Activated CD4-positive, alpha-beta T cell treated with anti-CD3 and anti-CD28 coated beads, Interleukin-2, amount 10 ng/mL, durations not matched to agents 24 days and 14 days (primary cell): ENCODE results near the gene GET3. TPM values are rescaled to one million over a fixed set of nuclear protein-coding genes. Genes with fewer than 3 reads are reported as not detected.
"Not testable (repeated sequence)": the region's sequence is repeated elsewhere in the genome, so short reads cannot be mapped to it uniquely, and the experiment has no call there.

Experiments used
- DNase-seq: peaks from one replicate; pipeline ENCODE4 v3.0.0; 2022
- H3K27ac Mint-ChIP-seq: one replicate; pipeline ENCODE4 v1.8.0; 2022; ENCODE audit warnings: mild to moderate bottlenecking, mixed read lengths
- H3K27me3 Mint-ChIP-seq: one replicate; pipeline ENCODE4 v1.8.0; 2022; ENCODE audit warnings: mixed read lengths
- H3K36me3 Mint-ChIP-seq: one replicate; pipeline ENCODE4 v1.8.0; 2022; ENCODE audit warnings: low read depth, mild to moderate bottlenecking, mixed read lengths
- H3K4me1 Mint-ChIP-seq: one replicate; pipeline ENCODE4 v1.8.0; 2021; ENCODE audit warnings: mixed read lengths
- H3K4me3 Mint-ChIP-seq: one replicate; pipeline ENCODE4 v1.8.0; 2022; ENCODE audit warnings: mild to moderate bottlenecking, moderate library complexity, mixed read lengths
- H3K9me3 Mint-ChIP-seq: one replicate; pipeline ENCODE4 v1.8.0; 2021; ENCODE audit warnings: mixed read lengths
- intact Hi-C: fragments of 100-400 bp; cut with micrococcal nuclease; formaldehyde crosslinking; loops from one replicate; pipeline ENCODE4 v1.15.1; 2023
- total RNA-seq: library from RNA; stranded (reverse); gene quantifications from 2 replicates; pipeline ENCODE4 v1.2.3, GENCODE V29; 2022

Gene GET3
- 64.6 and 67.3 TPM in 2 replicates for total RNA-seq

DNA sequence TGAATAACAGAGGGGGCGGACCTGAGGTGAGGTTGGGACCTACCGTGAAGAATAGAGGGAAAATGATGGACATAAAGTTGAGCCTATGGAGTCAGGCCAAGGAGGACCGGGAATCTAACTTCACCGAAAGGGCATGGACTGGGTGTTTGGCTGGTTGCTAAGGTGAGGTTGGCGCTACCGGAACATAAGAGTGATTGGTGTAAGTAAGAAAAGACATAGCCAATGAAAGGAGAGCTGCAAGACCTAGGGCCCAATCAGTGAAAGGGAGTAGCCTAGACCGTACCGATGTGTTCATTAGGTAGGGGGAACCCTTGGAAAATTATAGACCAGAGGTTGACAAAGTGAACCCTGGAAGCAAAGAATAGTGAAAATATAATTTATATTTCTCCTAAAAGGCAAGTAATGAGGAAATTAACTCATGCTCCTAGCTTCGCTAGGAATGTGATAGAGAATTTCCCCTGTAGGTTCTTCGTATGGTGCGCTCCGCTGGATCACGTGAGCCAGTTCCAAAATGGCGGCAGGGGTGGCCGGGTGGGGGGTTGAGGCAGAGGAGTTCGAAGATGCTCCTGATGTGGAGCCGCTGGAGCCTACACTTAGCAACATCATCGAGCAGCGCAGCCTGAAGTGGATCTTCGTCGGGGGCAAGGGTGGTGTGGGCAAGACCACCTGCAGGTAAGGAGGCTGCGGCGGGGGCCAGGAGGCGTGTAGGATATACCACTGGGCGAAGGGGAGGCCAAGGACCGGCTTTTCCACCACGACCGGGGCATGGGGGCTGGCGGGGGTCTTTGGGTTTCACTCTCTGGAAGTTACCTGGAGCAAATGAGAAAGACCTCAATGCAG lies at the start of gene GET3:
GET3 (plus strand) TSS at position 503 of the 840 bp plus-strand sequence; CDS start at position 512, 9 bp downstream.
- Mint-ChIP-seq H3K4me3 (peak within 1 kb of the TSS; percentile 100), H3K9me3 (no peaks in the 10 kb centered on the region), H3K36me3 (peaks cover 30% of the 10 kb centered on the region), H3K4me1 (peaks cover 38% of the 10 kb centered on the region), H3K27ac (peak within 1 kb of the TSS; percentile 98), H3K27me3 (no peaks in the 10 kb centered on the region)
- peak; percentile 94 for DNase-seq
- intact Hi-C loops, result loop anchor here (1.0 to 10.0 kb wide), 2 partner anchors 69 to 198 kb away; partner anchors contain the start of genes CALR, FARSA and RNASEH2A

DNA sequence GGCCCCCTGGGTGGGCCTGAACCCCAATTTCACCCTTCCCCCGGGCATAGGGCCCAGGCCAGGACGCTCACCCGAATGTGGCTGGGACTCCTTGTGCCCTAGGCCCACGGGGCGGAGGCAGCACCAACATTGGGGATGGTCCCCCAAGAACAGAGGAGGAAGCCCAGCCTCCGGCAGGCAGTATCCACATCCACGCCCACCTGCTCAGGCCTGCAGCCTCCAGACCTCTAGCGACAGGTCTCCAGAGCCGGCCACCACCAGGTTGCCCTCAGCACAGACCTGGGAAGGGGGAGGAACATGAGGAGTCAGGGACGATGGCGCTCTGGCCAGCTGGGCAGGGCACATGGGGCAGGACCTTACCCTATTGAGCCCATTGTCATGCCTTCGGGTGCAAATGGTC lies 48.3 kb upstream of the GET3 start:
- intact Hi-C loops, result no loop called here
- Mint-ChIP-seq H3K9me3 (no peaks in the 10 kb centered on the region), H3K4me1 (peaks cover under 1% of the 10 kb centered on the region), H3K27me3 (no peaks in the 10 kb centered on the region), H3K36me3 (peaks cover 2% of the 10 kb centered on the region), H3K4me3 (no peak overlapping the region), H3K27ac (no peak overlapping the region)
- DNase-seq, result no peak

DNA sequence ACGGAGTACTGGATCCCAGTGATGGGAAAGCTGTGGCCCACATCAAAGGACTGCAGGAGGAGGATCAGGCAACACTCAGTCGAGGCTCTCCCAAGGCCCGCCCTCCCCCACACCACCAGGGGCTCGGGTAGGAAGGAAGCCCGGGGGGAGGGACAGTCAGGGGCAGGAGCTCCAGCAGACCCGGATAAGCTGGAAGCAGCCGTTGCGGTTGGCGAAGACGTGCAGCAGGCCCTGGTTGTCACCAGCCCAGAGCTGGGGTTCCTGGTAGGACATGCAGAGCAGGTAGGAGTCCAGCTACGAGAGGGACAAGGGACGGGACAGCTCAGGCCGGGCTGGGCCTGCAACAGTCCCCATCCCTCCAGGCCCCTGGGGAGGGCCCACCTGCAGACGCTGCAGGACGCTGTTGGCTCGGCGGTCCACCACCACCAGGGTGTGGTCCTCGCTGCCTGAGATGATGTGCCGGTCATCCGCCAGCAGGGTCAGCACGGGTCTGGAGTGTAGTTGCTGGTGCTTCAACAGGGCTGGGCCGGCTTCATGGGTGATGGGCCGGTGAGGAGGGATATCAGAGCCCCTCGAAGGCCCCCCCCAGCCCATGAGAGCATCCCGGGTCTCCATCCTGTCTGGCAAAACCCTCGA lies 47.6 kb upstream of the GET3 start:
- no peaks in the 10 kb centered on the region for H3K9me3 Mint-ChIP-seq
- no peaks in the 10 kb centered on the region for H3K4me1 Mint-ChIP-seq
- H3K27ac Mint-ChIP-seq, result no peak overlapping the region
- H3K4me3 Mint-ChIP-seq, result no peak overlapping the region
- peaks cover 2% of the 10 kb centered on the region for H3K36me3 Mint-ChIP-seq
- intact Hi-C loops, result no loop called here
- no peaks in the 10 kb centered on the region for H3K27me3 Mint-ChIP-seq
- DNase-seq, result no peak

DNA sequence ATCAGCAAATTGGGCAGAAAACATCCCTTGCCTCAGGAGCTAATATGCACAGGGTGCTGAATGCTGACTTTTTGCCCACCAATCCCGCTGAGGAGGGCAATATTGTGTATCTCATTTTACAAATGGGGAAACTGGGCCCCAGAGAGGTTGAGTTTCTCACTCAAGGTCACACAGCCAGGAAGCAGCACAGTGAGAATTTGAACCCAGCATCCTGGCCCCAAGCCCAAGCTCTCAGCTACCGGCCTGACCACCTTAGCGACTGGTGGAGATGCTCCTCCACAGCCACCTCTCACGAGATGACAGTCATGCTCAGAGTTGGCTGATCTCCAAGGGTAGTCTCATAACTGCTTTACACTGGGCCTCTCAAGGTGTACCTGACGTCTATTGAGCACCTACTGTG lies 44.3 kb upstream of the GET3 start:
- Mint-ChIP-seq H3K27ac (no peak overlapping the region), H3K27me3 (no peaks in the 10 kb centered on the region), H3K4me1 (peaks cover 5% of the 10 kb centered on the region), H3K36me3 (peaks cover 8% of the 10 kb centered on the region), H3K4me3 (no peak overlapping the region), H3K9me3 (no peaks in the 10 kb centered on the region)
- intact Hi-C loops, result no loop called here
- DNase-seq, result no peak

DNA sequence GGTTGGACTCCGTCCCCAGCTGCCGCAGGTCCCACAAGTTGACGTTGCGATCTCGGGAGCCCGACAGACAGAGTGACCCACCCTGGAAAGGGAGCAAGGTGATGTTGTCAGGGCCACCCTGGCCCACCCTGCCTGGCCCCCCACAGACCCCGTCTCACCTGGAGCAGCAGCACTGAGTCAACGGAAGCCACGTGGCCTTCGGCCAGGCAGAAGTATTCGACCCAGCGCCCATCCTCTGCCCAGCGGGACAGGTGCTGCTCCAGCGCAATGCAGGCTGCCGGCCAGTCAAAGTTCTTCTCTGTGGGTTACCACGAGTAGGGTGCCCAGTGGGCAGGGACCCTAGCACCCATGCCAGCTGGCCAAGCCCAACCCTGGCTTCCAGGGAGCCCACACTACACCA lies 42.7 kb upstream of the GET3 start:
- Mint-ChIP-seq H3K9me3 (no peaks in the 10 kb centered on the region), H3K4me3 (peak overlapping the region; percentile 90), H3K27ac (no peak overlapping the region), H3K4me1 (peaks cover 8% of the 10 kb centered on the region), H3K27me3 (no peaks in the 10 kb centered on the region), H3K36me3 (peaks cover 13% of the 10 kb centered on the region)
- intact Hi-C loops, result no loop called here
- DNase-seq, result no peak

DNA sequence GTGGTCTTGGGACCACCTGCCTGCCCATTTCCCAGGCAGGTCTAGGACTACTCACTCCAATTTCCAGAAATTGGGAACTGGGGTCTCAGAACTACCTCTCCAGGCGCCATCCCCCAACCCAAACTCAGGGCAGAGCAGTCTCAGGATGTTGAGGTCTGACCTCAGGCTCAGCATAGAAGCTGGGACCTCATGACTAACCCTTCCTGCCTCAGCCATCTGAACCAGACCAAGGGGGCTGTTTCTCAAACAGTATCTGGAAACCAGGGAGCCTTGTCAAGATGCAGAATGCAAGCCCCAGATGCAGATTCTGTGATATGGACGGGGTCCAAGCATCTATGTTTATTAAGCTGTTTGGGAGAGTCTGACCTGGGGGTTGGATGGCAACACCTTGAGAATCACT lies 42.2 kb upstream of the GET3 start:
- no peak overlapping the region for H3K27ac Mint-ChIP-seq

DNA sequence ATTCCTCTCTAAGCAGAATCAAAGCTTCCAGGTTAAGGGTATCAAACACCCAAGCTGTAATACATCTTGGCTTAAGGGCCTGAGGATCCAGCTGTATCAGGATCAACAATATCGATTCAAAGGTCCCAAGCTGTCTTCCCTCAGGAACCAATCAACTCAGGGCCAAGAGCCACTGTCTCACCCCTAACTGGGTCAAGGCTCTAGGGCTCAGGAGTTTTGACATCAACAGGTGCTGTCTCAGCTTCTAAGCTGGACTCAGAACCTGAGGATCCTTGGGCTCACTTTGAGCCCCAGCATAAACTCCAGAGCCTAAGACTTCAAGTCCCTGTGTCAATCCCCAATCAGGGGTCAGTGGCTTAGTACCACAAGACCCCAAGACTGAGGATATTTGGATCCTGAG lies 41.8 kb upstream of the GET3 start:
- no peak for DNase-seq
- Mint-ChIP-seq H3K4me3 (peak overlapping the region; percentile 90), H3K27ac (peak overlapping the region; percentile 71), H3K36me3 (peaks cover 16% of the 10 kb centered on the region), H3K9me3 (no peaks in the 10 kb centered on the region), H3K4me1 (peaks cover 8% of the 10 kb centered on the region), H3K27me3 (no peaks in the 10 kb centered on the region)
- intact Hi-C loops, result no loop called here

More for the DNA sequence above, 42.2 kb upstream of the GET3 start:
- H3K36me3 Mint-ChIP-seq, result peaks cover 14% of the 10 kb centered on the region
- DNase-seq, result peak; percentile 66
- H3K4me3 Mint-ChIP-seq, result peak overlapping the region; percentile 90
- H3K27me3 Mint-ChIP-seq, result no peaks in the 10 kb centered on the region
- H3K4me1 Mint-ChIP-seq, result peaks cover 8% of the 10 kb centered on the region
- intact Hi-C loops, result no loop called here
- H3K9me3 Mint-ChIP-seq, result no peaks in the 10 kb centered on the region

DNA sequence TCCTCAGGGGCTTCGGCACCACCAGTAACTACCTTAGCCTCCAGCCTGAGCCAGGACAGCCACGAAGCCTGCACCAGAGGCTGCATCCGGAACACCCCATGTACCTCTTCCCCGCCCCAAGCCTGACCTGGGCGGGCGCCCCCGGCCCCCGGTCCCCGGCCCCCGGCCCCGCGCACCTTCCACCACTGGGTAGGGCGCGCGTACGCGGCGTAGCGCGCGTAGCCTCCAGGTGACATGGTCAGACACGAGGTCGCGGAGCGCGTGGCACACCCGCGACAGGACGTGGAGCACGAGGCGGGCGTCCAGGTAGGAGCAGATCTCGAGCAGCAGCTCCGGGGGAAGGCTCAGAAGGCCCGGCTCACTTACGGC lies 41.3 kb upstream of the GET3 start:
- no peaks in the 10 kb centered on the region for H3K27me3 Mint-ChIP-seq
- H3K4me1 Mint-ChIP-seq, result peaks cover 8% of the 10 kb centered on the region
- no peak for DNase-seq
- peak overlapping the region; percentile 94 for H3K27ac Mint-ChIP-seq
- intact Hi-C loops, result loop anchor here (2.0 kb wide), 1 partner anchor 15 kb away; the partner anchor contains the start of gene DHPS
- H3K4me3 Mint-ChIP-seq, result peak overlapping the region; percentile 90
- H3K36me3 Mint-ChIP-seq, result peaks cover 20% of the 10 kb centered on the region
- no peaks in the 10 kb centered on the region for H3K9me3 Mint-ChIP-seq

DNA sequence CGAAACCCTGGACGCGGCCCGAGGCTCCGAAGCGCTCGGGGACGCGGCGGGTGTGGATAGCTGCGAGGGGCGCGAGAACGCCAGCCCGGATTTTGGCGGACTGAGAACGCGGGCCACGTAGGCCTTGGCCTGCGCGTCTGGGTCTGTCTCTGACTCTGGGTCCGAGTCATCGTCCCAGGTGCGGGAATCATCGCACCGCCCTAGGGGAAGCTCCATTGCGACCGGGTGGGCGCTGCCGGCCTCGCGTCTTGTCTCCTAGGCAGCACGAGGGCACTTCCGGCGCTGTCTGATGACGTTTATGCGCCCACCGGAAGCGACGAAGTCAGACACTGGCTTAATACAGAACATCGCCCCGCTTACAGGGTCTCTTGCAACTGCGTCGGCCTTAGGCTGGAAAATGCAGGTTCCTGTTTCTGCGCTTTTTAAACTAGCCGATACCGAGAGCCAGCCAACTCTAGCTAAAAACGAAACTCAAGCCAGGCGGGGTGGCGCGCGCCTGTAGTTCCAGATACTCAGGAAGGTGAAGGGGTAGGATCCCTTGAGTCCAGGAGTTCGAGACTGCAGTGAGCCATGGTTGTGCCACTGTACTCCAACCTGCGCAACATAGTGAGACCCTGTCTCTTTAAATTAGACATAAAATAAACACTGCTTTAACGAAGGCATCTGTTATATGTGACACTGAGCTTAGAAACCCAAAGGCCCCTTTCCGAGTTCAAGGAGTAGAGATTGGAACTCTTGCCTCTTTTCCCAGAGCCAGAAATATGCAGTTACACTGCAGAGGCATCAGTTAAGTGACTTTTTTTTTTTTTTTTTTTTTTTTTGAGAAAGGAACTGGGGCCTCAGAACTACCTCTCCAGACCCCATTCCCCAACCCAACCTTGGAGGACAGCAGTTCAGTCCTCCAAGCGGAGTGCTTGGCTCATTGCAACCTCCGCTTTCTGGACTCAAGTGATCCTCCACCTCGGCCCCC lies 40.6 kb upstream of the GET3 start, which contains the start of gene FBXW9:
FBXW9 (minus strand) TSS at position 266 of the 970 bp plus-strand sequence; CDS start at position 216, 50 bp downstream.
- Mint-ChIP-seq H3K27me3 (no peaks in the 10 kb centered on the region), H3K27ac (peak within 1 kb of the TSS; percentile 94), H3K36me3 (peaks cover 27% of the 10 kb centered on the region), H3K4me1 (peaks cover 8% of the 10 kb centered on the region), H3K4me3 (peak within 1 kb of the TSS; percentile 90), H3K9me3 (no peaks in the 10 kb centered on the region)
- DNase-seq, result peak; percentile 99
- intact Hi-C loops, result loop anchor here (2.0 kb wide), 1 partner anchor 16 kb away; the partner anchor contains the start of gene DHPS

DNA sequence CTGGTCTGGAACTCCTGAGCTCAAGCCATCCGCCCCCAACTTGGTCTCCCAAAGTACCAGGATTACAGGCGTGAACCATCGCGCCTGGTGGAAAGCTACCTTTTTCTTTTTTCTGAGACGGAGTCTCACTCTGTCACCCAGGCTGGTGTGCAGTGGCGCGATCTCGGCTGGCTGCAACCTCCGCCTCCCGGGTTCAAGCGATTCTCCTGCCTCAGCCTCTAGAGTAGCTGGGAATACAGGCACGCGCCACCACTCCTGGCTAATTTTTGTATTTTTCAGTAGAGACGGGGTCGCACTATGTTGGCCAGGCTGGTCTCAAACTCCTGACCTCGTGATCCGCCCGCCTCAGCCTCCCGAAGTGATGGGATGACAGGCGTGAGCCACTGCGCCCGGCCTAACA lies 39.9 kb upstream of the GET3 start:
- not testable (repeated sequence) for DNase-seq, H3K27me3 Mint-ChIP-seq, H3K4me1 Mint-ChIP-seq, H3K9me3 Mint-ChIP-seq
- Mint-ChIP-seq H3K4me3 (peak overlapping the region; percentile 62), H3K27ac (peak overlapping the region; percentile 15), H3K36me3 (peaks cover 30% of the 10 kb centered on the region)
- intact Hi-C loops, result loop anchor here (2.0 kb wide), 1 partner anchor 17 kb away; the partner anchor contains the start of gene DHPS

DNA sequence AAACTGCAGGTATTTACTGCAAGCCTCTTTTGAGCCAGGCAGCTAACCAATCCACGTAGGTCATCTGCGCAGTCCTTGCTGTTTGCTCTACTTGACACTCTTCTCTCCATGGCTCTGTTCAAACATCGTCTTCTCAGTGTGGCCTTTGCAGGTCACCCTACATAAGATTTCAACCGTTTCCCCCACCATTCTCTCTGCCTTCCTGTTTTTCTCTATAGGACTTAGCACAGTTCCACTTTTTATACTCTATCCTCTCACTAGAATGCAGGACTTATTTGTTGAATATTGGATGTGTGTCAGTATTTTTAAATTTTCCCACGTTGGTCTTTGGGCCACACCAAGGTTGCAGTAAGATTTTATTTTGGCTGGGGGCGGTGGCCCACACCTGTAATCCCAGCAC lies 39.2 kb upstream of the GET3 start:
- Mint-ChIP-seq H3K27me3 (no peaks in the 10 kb centered on the region), H3K9me3 (no peaks in the 10 kb centered on the region), H3K27ac (peak overlapping the region; percentile 67), H3K4me1 (peaks cover 8% of the 10 kb centered on the region), H3K4me3 (peak overlapping the region; percentile 68), H3K36me3 (peaks cover 34% of the 10 kb centered on the region)
- no peak for DNase-seq
- intact Hi-C loops, result no loop called here

DNA sequence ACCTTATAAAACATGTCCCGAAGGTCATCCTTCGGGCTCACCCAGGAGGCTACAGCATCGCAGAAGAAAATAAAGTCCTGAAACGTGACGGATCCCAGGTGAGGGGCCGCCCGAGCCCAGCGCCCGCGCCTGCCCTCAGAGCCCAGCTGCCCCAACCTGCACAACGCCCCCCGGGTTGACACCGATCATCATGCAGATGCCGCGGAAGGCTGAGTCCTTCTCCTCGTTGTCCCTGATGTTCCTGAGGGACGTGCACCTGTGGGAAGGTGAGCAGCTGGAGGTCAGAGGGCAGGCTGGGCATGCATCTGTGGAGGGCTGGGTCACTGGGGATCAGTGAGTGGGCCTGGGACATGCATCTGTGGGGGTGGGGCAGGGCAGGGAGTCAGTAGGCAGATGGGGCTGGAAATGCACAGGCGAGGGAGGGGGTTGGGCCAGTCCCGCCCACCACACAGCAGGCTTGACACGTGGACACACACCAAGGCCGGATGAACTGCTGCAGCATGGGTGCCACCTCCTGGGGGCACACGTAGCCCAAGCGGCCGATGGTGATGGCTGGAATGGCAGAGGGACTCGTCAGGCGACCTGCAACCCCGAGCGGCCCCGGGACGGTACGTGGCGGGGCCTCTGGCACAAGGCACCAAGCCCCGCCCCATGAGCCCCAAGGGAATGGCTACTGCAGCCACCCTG lies 35.6 kb upstream of the GET3 start:
- peaks cover 58% of the 10 kb centered on the region for H3K36me3 Mint-ChIP-seq
- no peak for DNase-seq
- intact Hi-C loops, result no loop called here
- peaks cover 4% of the 10 kb centered on the region for H3K4me1 Mint-ChIP-seq
- no peaks in the 10 kb centered on the region for H3K27me3 Mint-ChIP-seq
- H3K9me3 Mint-ChIP-seq, result no peaks in the 10 kb centered on the region
- no peak overlapping the region for H3K27ac Mint-ChIP-seq
- H3K4me3 Mint-ChIP-seq, result no peak overlapping the region

DNA sequence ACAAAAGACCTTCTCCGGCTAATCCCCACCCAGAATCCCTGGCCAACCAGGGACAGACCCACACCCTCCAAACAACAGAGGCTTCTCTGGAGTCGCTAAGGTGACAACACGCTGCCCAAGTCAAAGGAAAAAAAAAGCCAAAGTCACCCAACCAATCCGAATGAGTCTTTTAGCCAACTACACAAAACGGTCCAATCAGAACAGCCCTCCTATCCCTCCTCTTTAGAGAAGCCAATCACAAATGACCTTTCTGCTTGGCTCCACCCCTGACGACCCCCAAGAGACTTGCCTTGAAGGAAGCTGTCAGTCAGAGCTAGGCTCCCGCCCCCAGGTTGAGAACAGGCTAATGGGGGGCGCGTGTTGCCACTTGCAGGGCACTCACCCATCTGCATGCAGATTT lies 34.3 kb upstream of the GET3 start:
- H3K9me3 Mint-ChIP-seq, result no peaks in the 10 kb centered on the region
- no peak overlapping the region for H3K27ac Mint-ChIP-seq
- peak; percentile 68 for DNase-seq
- intact Hi-C loops, result no loop called here
- no peak overlapping the region for H3K4me3 Mint-ChIP-seq
- H3K27me3 Mint-ChIP-seq, result no peaks in the 10 kb centered on the region
- peaks cover 58% of the 10 kb centered on the region for H3K36me3 Mint-ChIP-seq
- peaks cover 2% of the 10 kb centered on the region for H3K4me1 Mint-ChIP-seq
